H1 (cell line): ENCODE results near the gene GGCX. TPM values are rescaled to one million over a fixed set of nuclear protein-coding genes. Genes with fewer than 3 reads are reported as not detected.

Experiments
- CTCF ChIA-PET: fragments of 300-600 bp; sonication (Branson Sonifier 250); formaldehyde crosslinking; loops from one replicate; lab custom pipeline; 2021; ENCODE audit not compliant: partially characterized antibody; lab: Charles Lee
- POLR2A ChIA-PET: fragments of 300-600 bp; sonication (Branson Sonifier 250); formaldehyde crosslinking; loops from one replicate; lab custom pipeline; 2021; ENCODE audit warnings: inconsistent platforms; ENCODE audit not compliant: partially characterized antibody; lab: Charles Lee
- DNase-seq, 2 experiments: peaks; one replicate each; pipeline versions ENCODE4 v3.0.0 to v3.0.0-alpha.2; 2010 to 2022; ENCODE audit warnings: low spot score in 2 of 2, low read depth in 1 of 2, mixed read lengths in 1 of 2
- FAIRE-seq: peaks from 2 replicates; lab custom pipeline; 2011; peaks lifted over from hg19 to GRCh38; lab: Jason Lieb, UNC
- H2AFZ ChIP-seq: 2 replicates; pipeline ENCODE4 v1.8.1; 2012; ENCODE audit warnings: low read length, inconsistent platforms
- H2AK5ac ChIP-seq: 2 replicates; pipeline ENCODE4 v1.6.1; 2013; ENCODE audit warnings: low read depth, low read length
- H2BK120ac ChIP-seq: replicated peaks from 2 replicates; pipeline ENCODE3; 2013; ENCODE audit warnings: low read depth, low read length, inconsistent platforms
- H2BK12ac ChIP-seq: 2 replicates; pipeline ENCODE4 v1.6.1; 2013; ENCODE audit warnings: low read depth, low read length
- H2BK15ac ChIP-seq: 2 replicates; pipeline ENCODE4 v1.6.1; 2013; ENCODE audit warnings: low read length
- H2BK20ac ChIP-seq: 2 replicates; pipeline ENCODE4 v1.6.1; 2013; ENCODE audit warnings: low read length
- H2BK5ac ChIP-seq: 2 replicates; pipeline ENCODE4 v1.6.1; 2013; ENCODE audit warnings: low read depth, low read length
- H3K14ac ChIP-seq: 2 replicates; pipeline ENCODE4 v1.6.1; 2013; ENCODE audit warnings: inconsistent platforms; ENCODE audit not compliant: insufficient read length
- H3K18ac ChIP-seq: 2 replicates; pipeline ENCODE4 v1.6.1; 2013; ENCODE audit warnings: low read length; ENCODE audit errors: extremely low read depth
- H3K23ac ChIP-seq: 2 replicates; pipeline ENCODE4 v1.6.1; 2013; ENCODE audit warnings: inconsistent platforms; ENCODE audit not compliant: insufficient read length
- H3K23me2 ChIP-seq: 2 replicates; pipeline ENCODE4 v1.6.1; 2013; ENCODE audit warnings: low read depth, low read length
- H3K27ac ChIP-seq: 2 replicates; pipeline ENCODE4 v1.6.1; 2011; ENCODE audit warnings: low read depth, low read length, inconsistent platforms
- H3K27me3 ChIP-seq, 4 experiments: replicated peaks in 1 of 4; 1 replicate in 1 of 4; 2 replicates in 3 of 4; pipeline versions ENCODE4 v1.6.1 to v1.8.1; 2011 to 2013; ENCODE audit warnings: low read length in 3 of 4, mild to moderate bottlenecking in 3 of 4, inconsistent platforms in 2 of 4, mixed read lengths in 2 of 4, moderate library complexity in 1 of 4; ENCODE audit not compliant: control insufficient read depth in 3 of 4, insufficient read depth in 3 of 4; ENCODE audit errors: extremely low read depth in 1 of 4
- H3K36me3 ChIP-seq, 4 experiments: 2 replicates each; pipeline versions ENCODE4 v1.6.1 to v1.8.1; 2011 to 2013; ENCODE audit warnings: mild to moderate bottlenecking in 4 of 4, low read length in 3 of 4, moderate library complexity in 2 of 4, control low read depth in 1 of 4, inconsistent platforms in 1 of 4; ENCODE audit not compliant: insufficient read depth in 4 of 4, control insufficient read depth in 2 of 4
- H3K4ac ChIP-seq: replicated peaks from 2 replicates; pipeline ENCODE3; 2013; ENCODE audit warnings: low read length, low read depth, mixed read lengths, inconsistent platforms; ENCODE audit not compliant: insufficient read length
- H3K4me1 ChIP-seq, 4 experiments: replicated peaks in 1 of 4; 1 replicate in 1 of 4; 2 replicates in 3 of 4; pipeline versions ENCODE4 v1.6.1 to v1.8.1; 2011 to 2013; ENCODE audit warnings: low read length in 3 of 4, inconsistent platforms in 2 of 4, mixed read lengths in 1 of 4; ENCODE audit not compliant: insufficient read depth in 4 of 4, control insufficient read depth in 3 of 4
- H3K4me2 ChIP-seq, 2 experiments: 2 replicates each; pipeline versions ENCODE4 v1.6.1 to v1.8.1; 2011 to 2013; ENCODE audit warnings: low read depth in 2 of 2, low read length in 2 of 2, control low read depth in 1 of 2, inconsistent platforms in 1 of 2, mild to moderate bottlenecking in 1 of 2; ENCODE audit not compliant: insufficient read depth in 1 of 2
- H3K4me3 ChIP-seq, 4 experiments: fragments of 200-600, 300-600 bp in 1 of 4; sonication (generic), shearing (Covaris generic), sonication (Bioruptor Twin) in 1 of 4; 2 replicates each; pipeline versions ENCODE4 v1.5.1 to v1.8.1; 2011 to 2016; ENCODE audit warnings: low read length in 4 of 4, low read depth in 3 of 4, control low read depth in 2 of 4, inconsistent platforms in 2 of 4, mild to moderate bottlenecking in 2 of 4, mixed read lengths in 1 of 4, moderate library complexity in 1 of 4; ENCODE audit not compliant: insufficient read depth in 2 of 4; ENCODE audit errors: extremely low read depth in 1 of 4
- H3K56ac ChIP-seq: replicated peaks from 2 replicates; pipeline ENCODE3; 2013; ENCODE audit warnings: low read depth, mild to moderate bottlenecking, mixed read lengths, low read length, inconsistent platforms; ENCODE audit not compliant: insufficient read length
- H3K79me1 ChIP-seq: 2 replicates; pipeline ENCODE4 v1.6.1; 2013; ENCODE audit warnings: low read depth, low read length, control low read depth
- H3K79me2 ChIP-seq, 2 experiments: 2 replicates each; pipeline versions ENCODE4 v1.6.1 to v1.8.1; 2012 to 2013; ENCODE audit warnings: low read length in 2 of 2, mild to moderate bottlenecking in 2 of 2, inconsistent platforms in 1 of 2; ENCODE audit not compliant: insufficient read depth in 2 of 2, control insufficient read depth in 1 of 2
- H3K9ac ChIP-seq, 4 experiments: replicated peaks in 1 of 4; 1 replicate in 1 of 4; 2 replicates in 3 of 4; pipeline versions ENCODE4 v1.6.1 to v1.8.1; 2011 to 2013; ENCODE audit warnings: low read depth in 3 of 4, low read length in 3 of 4, control low read depth in 2 of 4, mild to moderate bottlenecking in 2 of 4, moderate library complexity in 2 of 4, inconsistent platforms in 1 of 4; ENCODE audit errors: extremely low read depth in 1 of 4
- H3K9me3 ChIP-seq, 2 experiments: 2 replicates each; pipeline versions ENCODE4 v1.6.1 to v1.8.1; 2012 to 2013; ENCODE audit warnings: mild to moderate bottlenecking in 2 of 2, moderate library complexity in 2 of 2, control low read depth in 1 of 2, inconsistent platforms in 1 of 2, low read depth in 1 of 2, low read length in 1 of 2, mixed read lengths in 1 of 2; ENCODE audit not compliant: insufficient read depth in 2 of 2
- H4K20me1 ChIP-seq, 2 experiments: replicated peaks in 1 of 2; 2 replicates each; pipeline versions ENCODE3 to v1.8.1; 2011 to 2013; ENCODE audit warnings: inconsistent platforms in 2 of 2, low read length in 2 of 2, mild to moderate bottlenecking in 1 of 2; ENCODE audit not compliant: insufficient read depth in 2 of 2, control insufficient read depth in 1 of 2
- H4K5ac ChIP-seq: 2 replicates; pipeline ENCODE4 v1.6.1; 2013; ENCODE audit warnings: low read length, low read depth, mixed read lengths, inconsistent platforms; ENCODE audit not compliant: insufficient read length
- H4K8ac ChIP-seq: 2 replicates; pipeline ENCODE4 v1.8.0; 2013; ENCODE audit warnings: mild to moderate bottlenecking, moderate library complexity, low read length, inconsistent platforms; ENCODE audit not compliant: insufficient read depth; ENCODE audit errors: extremely low read depth
- H4K91ac ChIP-seq: replicated peaks from 2 replicates; pipeline ENCODE3; 2013; ENCODE audit warnings: low read length, mixed read lengths, inconsistent platforms; ENCODE audit not compliant: insufficient read length
- CTBP2 ChIP-seq: IDR thresholded peaks from 2 replicates; pipeline ENCODE4 v1.7.0; 2011; ENCODE audit warnings: borderline replicate concordance, mild to moderate bottlenecking, moderate library complexity, mixed read lengths, low read length; ENCODE audit not compliant: insufficient read depth, insufficient read length
- GABPA ChIP-seq: IDR thresholded peaks from 2 replicates; pipeline ENCODE4 v1.6.1; 2011; ENCODE audit warnings: mild to moderate bottlenecking, low read length, moderate library complexity, borderline replicate concordance; ENCODE audit not compliant: insufficient read depth
- RAD21 ChIP-seq, 2 experiments: IDR thresholded peaks in 1 of 2; conservative IDR thresholded peaks in 1 of 2; 2 replicates each; pipeline ENCODE4 v1.6.1; 2011; ENCODE audit warnings: low read depth in 2 of 2, low read length in 2 of 2, improper control_type of control experiment in 1 of 2, inconsistent platforms in 1 of 2, mild to moderate bottlenecking in 1 of 2, moderate library complexity in 1 of 2
- SIN3A ChIP-seq, 2 experiments: IDR thresholded peaks in 1 of 2; conservative IDR thresholded peaks in 1 of 2; 2 replicates each; pipeline ENCODE4 v1.6.1; 2011 to 2012; ENCODE audit warnings: low read length in 2 of 2, improper control_type of control experiment in 1 of 2, low read depth in 1 of 2, mild to moderate bottlenecking in 1 of 2
- YY1 ChIP-seq: IDR thresholded peaks from 2 replicates; pipeline ENCODE4 v1.6.1; 2011; ENCODE audit warnings: low read depth, mild to moderate bottlenecking, low read length
- WGBS, 2 experiments: shearing (Covaris generic) in 1 of 2; methylation state at CpG; one replicate each; pipeline versions ENCODE4 v1.1.6 to v1.1.7; 2013 to 2015; ENCODE audit warnings: low lambda C conversion rate in 2 of 2, mixed read lengths in 2 of 2, inconsistent platforms in 1 of 2, low coverage in 1 of 2, missing lambda C conversion rate in 1 of 2; ENCODE audit not compliant: insufficient replicate concordance in 2 of 2, insufficient coverage in 1 of 2, insufficient read length in 1 of 2; ENCODE audit errors: extremely low coverage in 1 of 2, missing lambda C conversion rate in 1 of 2; 5-methylcytosine and 5-hydroxymethylcytosine counted together
- polyA plus RNA-seq, 7 experiments: library from polyadenylated mRNA; depleted of rRNA in 3 of 7; stranded (reverse) in 5 of 7; unstranded in 2 of 7; fragments of >200 nt in 5 of 7; fragments of 200-250 nt in 2 of 7; gene quantifications; 1 replicate in 5 of 7; 2 replicates in 1 of 7; 4 replicates in 1 of 7; pipeline versions ENCODE4 v1.2.1 to v1.2.3, GENCODE V29; 2011 to 2013; ENCODE audit warnings: missing spikeins in 2 of 7, mixed read lengths in 2 of 7
- total RNA-seq: library from RNA; stranded (reverse); fragmentation: NEBNext Ultra II Directional; extraction: Animal tissue kit (Norgen Biotek cat#: 25700); gene quantifications from 2 replicates; pipeline ENCODE4 v1.2.1, GENCODE V29; 2021
- TF ChIP-seq, protein P1 (sequence below), 3 experiments: IDR thresholded peaks; 1 replicate in 2 of 3; 2 replicates in 1 of 3; pipeline versions ENCODE4 v1.5.1 to v1.6.1; 2011; ENCODE audit warnings: low read length in 3 of 3, mild to moderate bottlenecking in 3 of 3, inconsistent platforms in 2 of 3, low read depth in 1 of 3, moderate library complexity in 1 of 3; ENCODE audit not compliant: insufficient read depth in 1 of 3; ENCODE audit errors: control extremely low read depth in 1 of 3

The GGCX gene
- total and polyA plus RNA-seq, 2 of the 8 experiments (the other 6 are each of a cell fraction or from before 2014, with no cell fraction given), result 29.4 to 33.8 TPM

DNA sequence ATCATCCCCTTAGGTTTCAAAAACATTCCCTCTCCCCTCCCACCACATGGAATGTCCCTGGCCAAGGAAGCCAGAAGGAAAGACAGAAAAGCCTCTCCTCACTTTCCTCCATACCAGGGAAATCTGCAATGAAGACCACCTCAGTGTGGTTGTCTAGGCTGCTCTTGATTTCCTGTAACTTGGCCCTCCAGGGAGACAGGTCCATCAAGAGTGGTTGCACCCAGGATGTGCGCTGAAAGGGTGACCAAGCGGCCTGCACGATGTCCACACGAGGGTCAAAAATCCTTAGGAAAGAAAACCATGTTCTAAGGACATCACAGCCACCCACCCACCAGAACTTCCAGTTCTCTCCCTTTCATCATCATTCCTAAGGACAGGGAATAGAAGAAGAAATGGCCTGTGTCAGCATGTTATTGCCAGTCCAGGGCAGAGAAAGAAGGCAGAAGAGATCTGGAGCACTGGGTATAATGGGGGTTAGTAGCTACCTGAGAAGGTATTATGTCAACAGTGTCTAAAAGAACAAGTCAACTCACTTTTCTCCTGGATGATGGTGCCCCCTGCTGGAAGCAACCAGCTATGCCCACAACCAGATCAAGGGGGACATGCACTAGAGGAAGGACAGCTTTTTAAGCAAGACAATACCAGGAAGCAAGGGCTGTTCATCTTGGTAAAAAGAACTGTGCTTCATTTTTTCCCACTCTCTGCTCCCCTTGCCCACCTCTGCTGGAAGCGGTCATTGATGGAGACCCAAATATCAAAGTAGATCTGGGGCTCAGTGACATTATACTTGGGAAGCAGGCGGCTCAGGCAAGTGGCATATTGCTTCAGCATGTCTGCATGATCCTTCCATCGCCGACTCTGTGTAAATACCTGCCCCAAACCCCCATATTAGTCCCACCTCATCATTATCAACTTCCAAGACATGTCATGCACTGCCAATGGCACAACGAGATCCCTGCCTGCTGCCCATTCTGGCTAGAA is 9.3 kb downstream of the GGCX start:
- no peak overlapping the region for H4K8ac ChIP-seq
- H3K4me1 ChIP-seq, result no peaks in the 10 kb centered on the region
- TF ChIP-seq SIN3A (conservative IDR thresholded peaks at IDR 0.05 in 1 of 2, IDR thresholded peaks at IDR 0.05 in 1 of 2; ENCODE audit: low read depth in 1 of 2, low read length in 2 of 2) (0 out of 4 replicates have a peak, but pooled peaks of 1 of the 2 experiments have one; percentile 54), YY1 (0 out of 2 replicates have a peak, but pooled peaks have one; percentile 33), RAD21 (IDR thresholded peaks at IDR 0.05 in 1 of 2, conservative IDR thresholded peaks at IDR 0.05 in 1 of 2; ENCODE audit: low read depth in 2 of 2, low read length in 2 of 2) (peak; percentile 98), GABPA (no peak), CTBP2 (no peak)
- TF ChIP-seq, protein P1, sequence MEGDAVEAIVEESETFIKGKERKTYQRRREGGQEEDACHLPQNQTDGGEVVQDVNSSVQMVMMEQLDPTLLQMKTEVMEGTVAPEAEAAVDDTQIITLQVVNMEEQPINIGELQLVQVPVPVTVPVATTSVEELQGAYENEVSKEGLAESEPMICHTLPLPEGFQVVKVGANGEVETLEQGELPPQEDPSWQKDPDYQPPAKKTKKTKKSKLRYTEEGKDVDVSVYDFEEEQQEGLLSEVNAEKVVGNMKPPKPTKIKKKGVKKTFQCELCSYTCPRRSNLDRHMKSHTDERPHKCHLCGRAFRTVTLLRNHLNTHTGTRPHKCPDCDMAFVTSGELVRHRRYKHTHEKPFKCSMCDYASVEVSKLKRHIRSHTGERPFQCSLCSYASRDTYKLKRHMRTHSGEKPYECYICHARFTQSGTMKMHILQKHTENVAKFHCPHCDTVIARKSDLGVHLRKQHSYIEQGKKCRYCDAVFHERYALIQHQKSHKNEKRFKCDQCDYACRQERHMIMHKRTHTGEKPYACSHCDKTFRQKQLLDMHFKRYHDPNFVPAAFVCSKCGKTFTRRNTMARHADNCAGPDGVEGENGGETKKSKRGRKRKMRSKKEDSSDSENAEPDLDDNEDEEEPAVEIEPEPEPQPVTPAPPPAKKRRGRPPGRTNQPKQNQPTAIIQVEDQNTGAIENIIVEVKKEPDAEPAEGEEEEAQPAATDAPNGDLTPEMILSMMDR (IDR thresholded peaks at IDR 0.05; ENCODE audit: control extremely low read depth in 1 of 3, insufficient read depth in 1 of 3, low read depth in 1 of 3, low read length in 3 of 3), result peak; percentile 70 to 93 (median 93)
- H3K23me2 ChIP-seq, result no peaks in the 10 kb centered on the region
- no peak overlapping the region for H3K4ac ChIP-seq
- no peak overlapping the region for H3K56ac ChIP-seq
- H3K79me1 ChIP-seq, result no peaks in the 10 kb centered on the region
- H4K5ac ChIP-seq, result no peak overlapping the region
- no peaks in the 10 kb centered on the region for H3K9me3 ChIP-seq
- DNase-seq, result peak; percentile 60 to 93
- no peaks in the 10 kb centered on the region for H3K79me2 ChIP-seq
- peaks cover 21 to 42% (median 32%) of the 10 kb centered on the region in 4 experiments for H3K36me3 ChIP-seq
- H2BK12ac ChIP-seq, result no peak overlapping the region
- H3K23ac ChIP-seq, result no peak overlapping the region
- no peak overlapping the region for H2AFZ ChIP-seq
- POLR2A ChIA-PET, result interaction anchor here (0.8 to 38.6 kb wide), 9 partner anchors 6 to 212 kb away, joined by 3 to 1889 read pairs (median 8); partner anchors contain the start of genes C2orf68, CAPG, ELMOD3 and GGCX
- no peak overlapping the region for H2BK5ac ChIP-seq
- H3K14ac ChIP-seq, result no peak overlapping the region
- WGBS, 2 experiments, result 76% methylated on average over 9 of the region's 9 CpGs; no CpG with 5 or more reads in 1 of the 2 experiments
- FAIRE-seq, result peak; percentile 95
- no peak overlapping the region for H3K18ac ChIP-seq
- CTCF ChIA-PET, result interaction anchor here (0.6 to 10.1 kb wide), 36 partner anchors 8 to 219 kb away, joined by 3 to 259 read pairs (median 4); partner anchors contain the start of genes ELMOD3, GGCX, MAT2A and RETSAT
- H4K20me1 ChIP-seq, result no peaks in the 10 kb centered on the region
- H3K27me3 ChIP-seq, result no peaks in the 10 kb centered on the region
- H2BK15ac ChIP-seq, result no peak overlapping the region
- no peak overlapping the region for H3K27ac ChIP-seq
- H2AK5ac ChIP-seq, result no peak overlapping the region
- H2BK120ac ChIP-seq, result no peak overlapping the region
- H3K4me2 ChIP-seq, result no peak overlapping the region
- H3K9ac ChIP-seq, result no peak overlapping the region
- H2BK20ac ChIP-seq, result no peak overlapping the region
- no peak overlapping the region for H3K4me3 ChIP-seq
- no peak overlapping the region for H4K91ac ChIP-seq
